GM12878 (cell line): ENCODE data around the gene ZBTB16. TPM values are rescaled to one million over a fixed set of nuclear protein-coding genes. Genes with fewer than 3 reads are reported as not detected.

ENCODE experiments used
- ATAC-seq: fragments of 200-7000 bp; cut with Tn5 transposase; 3 replicates; pipeline ENCODE4 v1.9.1; 2020; ENCODE audit warnings: mild to moderate bottlenecking, moderate library complexity
- BruUV-seq: library from RNA; stranded (reverse); fragments of 400-500 nt; replicated peaks from 2 replicates; lab custom pipeline; 2021; lab: Mats Ljungman, UMichigan
- CTCF ChIA-PET: fragments of 300-600 bp; sonication (Branson Sonifier 250); formaldehyde crosslinking; extraction: SDS; loops from one replicate; lab custom pipeline; 2021; ENCODE audit warnings: inconsistent platforms; lab: Yijun Ruan, JAX
- POLR2A ChIA-PET: fragments of 350-600 bp; formaldehyde crosslinking; extraction: SDS; loops from one replicate; lab custom pipeline; 2021; ENCODE audit warnings: inconsistent platforms; lab: Charles Lee
- RAD21 ChIA-PET: fragments of 300-600 bp; sonication (Branson Sonifier 250); formaldehyde crosslinking; loops from one replicate; lab custom pipeline; 2023; ENCODE audit warnings: antibody characterized with exemption; ENCODE audit not compliant: unreplicated experiment; lab: Charles Lee
- SMC1A ChIA-PET: fragments of 300-600 bp; sonication (Branson Sonifier 250); formaldehyde crosslinking; loops from one replicate; lab custom pipeline; 2023; ENCODE audit not compliant: unreplicated experiment, uncharacterized antibody; lab: Charles Lee
- DNase-seq: peaks from one replicate; pipeline ENCODE4 v3.0.0-alpha.2; 2011; ENCODE audit warnings: low read depth, low spot score
- FAIRE-seq: peaks from 3 replicates; lab custom pipeline; 2011; peaks lifted over from hg19 to GRCh38; lab: Jason Lieb, UNC
- H2AFZ ChIP-seq: 2 replicates; pipeline ENCODE4 v1.6.0; 2011; ENCODE audit warnings: low read depth, low read length, control low read depth; ENCODE audit not compliant: control insufficient read depth
- H3K27ac ChIP-seq: 2 replicates; pipeline ENCODE4 v1.5.1; 2011; ENCODE audit warnings: control low read depth; ENCODE audit not compliant: control insufficient read depth, insufficient read depth
- H3K27me3 ChIP-seq, 2 experiments: replicated peaks in 1 of 2; 2 replicates each; pipeline versions ENCODE4 v1.6.0 to v1.6.1; 2011; ENCODE audit warnings: low read length in 1 of 2; ENCODE audit not compliant: control insufficient read depth in 2 of 2, insufficient read depth in 2 of 2
- H3K36me3 ChIP-seq, 2 experiments: 2 replicates each; pipeline ENCODE4 v1.5.1; 2011; ENCODE audit warnings: low read length in 1 of 2; ENCODE audit not compliant: control insufficient read depth in 2 of 2, insufficient read depth in 2 of 2
- H3K4me1 ChIP-seq: 2 replicates; pipeline ENCODE4 v1.6.1; 2011; ENCODE audit warnings: mild to moderate bottlenecking, low read length, moderate library complexity, mixed read lengths; ENCODE audit not compliant: control insufficient read depth, insufficient read depth
- H3K4me2 ChIP-seq: 2 replicates; pipeline ENCODE4 v1.6.0; 2011; ENCODE audit warnings: control low read depth; ENCODE audit not compliant: control insufficient read depth, insufficient read depth
- H3K4me3 ChIP-seq: fragments of 200-600 bp; sonication (generic); 2 replicates; pipeline ENCODE4 v1.5.1; 2016
- H3K79me2 ChIP-seq: 2 replicates; pipeline ENCODE4 v1.6.0; 2011; ENCODE audit warnings: low read length; ENCODE audit not compliant: control insufficient read depth, insufficient read depth
- H3K9ac ChIP-seq: 2 replicates; pipeline ENCODE4 v1.8.0; 2011; ENCODE audit warnings: low read length, control low read depth, mixed read lengths; ENCODE audit not compliant: control insufficient read depth, insufficient read depth
- H3K9me3 ChIP-seq: replicated peaks from 3 replicates; pipeline ENCODE4 v1.5.1; 2011; ENCODE audit warnings: mild to moderate bottlenecking, low read length; ENCODE audit not compliant: control insufficient read depth, insufficient read depth
- H4K20me1 ChIP-seq: 2 replicates; pipeline ENCODE4 v1.6.0; 2011; ENCODE audit not compliant: control insufficient read depth, insufficient read depth
- CBX3 ChIP-seq: fragments of 200-600 bp; sonication (generic); IDR thresholded peaks from 2 replicates; pipeline ENCODE4 v1.6.1; 2016; ENCODE audit warnings: low read depth, borderline replicate concordance
- CREM ChIP-seq: IDR thresholded peaks from 2 replicates; pipeline ENCODE4 v1.6.1; 2014; ENCODE audit warnings: antibody characterized with exemption, low read depth
- DPF2 ChIP-seq: fragments of 450-650 bp; IDR thresholded peaks from 2 replicates; pipeline ENCODE4 v1.6.1; 2017; ENCODE audit warnings: mild to moderate bottlenecking
- EZH2 ChIP-seq: IDR thresholded peaks from 2 replicates; pipeline ENCODE4 v1.6.1; 2012; ENCODE audit warnings: low read depth, mild to moderate bottlenecking, control low read depth, inconsistent platforms, low read length, borderline replicate concordance; ENCODE audit not compliant: control insufficient read depth
- HDAC2 ChIP-seq: fragments of 200-600 bp; sonication (generic); IDR thresholded peaks from 2 replicates; pipeline ENCODE4 v1.6.1; 2017
- HDAC6 ChIP-seq: fragments of 200-600 bp; sonication (generic); IDR thresholded peaks from one replicate; pipeline ENCODE4 v1.8.0; 2017; ENCODE audit warnings: antibody characterized with exemption; ENCODE audit not compliant: unreplicated experiment
- MYB ChIP-seq: fragments of 150-350 bp; IDR thresholded peaks from 2 replicates; pipeline ENCODE4 v1.6.1; 2014; ENCODE audit warnings: mild to moderate bottlenecking, low read depth, low read length, borderline replicate concordance
- MYC ChIP-seq: IDR thresholded peaks from 2 replicates; pipeline ENCODE4 v1.6.1; 2011; ENCODE audit warnings: mild to moderate bottlenecking, low read length, moderate library complexity, inconsistent platforms; ENCODE audit not compliant: insufficient read depth, insufficient replicate concordance, insufficient read length, severe bottlenecking
- NR2C1 ChIP-seq: fragments of 450-650 bp; IDR thresholded peaks from 2 replicates; pipeline ENCODE4 v1.6.1; 2017; ENCODE audit warnings: antibody characterized with exemption, mild to moderate bottlenecking, moderate library complexity
- RAD21 ChIP-seq: IDR thresholded peaks from 2 replicates; pipeline ENCODE4 v1.6.1; 2011; ENCODE audit warnings: mild to moderate bottlenecking, low read depth, low read length, moderate library complexity; ENCODE audit not compliant: insufficient read depth
- RUNX3 ChIP-seq: IDR thresholded peaks from 2 replicates; pipeline ENCODE4 v1.6.1; 2012; ENCODE audit warnings: low read length, inconsistent platforms
- SRF ChIP-seq, 2 experiments: IDR thresholded peaks; 2 replicates each; pipeline ENCODE4 v1.6.1; 2011; ENCODE audit warnings: low read depth in 2 of 2, low read length in 2 of 2, mild to moderate bottlenecking in 1 of 2, moderate library complexity in 1 of 2
- STAT3 ChIP-seq: IDR thresholded peaks from 2 replicates; pipeline ENCODE4 v1.6.1; 2011; ENCODE audit warnings: low read depth, low read length, improper control_type of control experiment
- ZNF384 ChIP-seq: IDR thresholded peaks from 2 replicates; pipeline ENCODE4 v1.6.1; 2012; ENCODE audit warnings: low read depth, mild to moderate bottlenecking, low read length, improper control_type of control experiment, borderline replicate concordance
- ZNF622 ChIP-seq: fragments of 450-650 bp; IDR thresholded peaks from 2 replicates; pipeline ENCODE4 v1.6.1; 2017; ENCODE audit warnings: mild to moderate bottlenecking, inconsistent platforms
- WGBS: methylation state at CpG from one replicate; pipeline ENCODE4 v1.1.6; 2016; ENCODE audit warnings: low lambda C conversion rate; ENCODE audit not compliant: insufficient replicate concordance, insufficient coverage; ENCODE audit errors: missing lambda C conversion rate; 5-methylcytosine and 5-hydroxymethylcytosine counted together
- in situ Hi-C: fragments of 300-500 bp; cut with MboI; formaldehyde crosslinking; loops from 9 replicates; pipeline ENCODE4 v1.14.3; 2018; ENCODE audit warnings: mixed read lengths
- intact Hi-C: fragments of 100-400 bp; cut with micrococcal nuclease; formaldehyde crosslinking; loops from one replicate; pipeline ENCODE4 v1.14.2; 2022; ENCODE audit not compliant: unreplicated experiment
- polyA plus RNA-seq, 11 experiments: library from polyadenylated mRNA; depleted of rRNA in 4 of 11; unstranded in 6 of 11; stranded (reverse) in 5 of 11; fragments of >200 nt; fragmentation: Nextera tagmentation in 4 of 11; fragmentation: Illumina TruSeq in 1 of 11; extraction: Ambion mirVana in 4 of 11; extraction: Trizol in 1 of 11; gene quantifications; 1 replicate in 1 of 11; 2 replicates in 10 of 11; pipeline versions ENCODE4 v1.2.1 to v1.2.3, GENCODE V29; 2011 to 2016; ENCODE audit warnings: inconsistent platforms in 2 of 11, missing spikeins in 2 of 11, low read depth in 1 of 11
- total RNA-seq, 4 experiments: library from RNA; depleted of rRNA in 3 of 4; stranded (reverse); fragments of >200 nt in 3 of 4; fragmentation: Illumina TruSeq in 1 of 4; extraction: Trizol in 1 of 4; gene quantifications; 2 replicates each; pipeline versions ENCODE4 v1.2.1 to v1.2.3, GENCODE V29; 2013 to 2021
- TF ChIP-seq, protein P1 (sequence below): fragments of 450-650 bp; IDR thresholded peaks from 2 replicates; pipeline ENCODE4 v1.6.1; 2017; ENCODE audit warnings: borderline replicate concordance
- TF ChIP-seq, protein P2 (sequence below): fragments of 450-650 bp; formaldehyde crosslinking; IDR thresholded peaks from 2 replicates; pipeline ENCODE4 v1.4.0; 2020; ENCODE audit warnings: mild to moderate bottlenecking, moderate library complexity
- TF ChIP-seq, protein P3 (sequence below): fragments of 450-650 bp; formaldehyde crosslinking; IDR thresholded peaks from 2 replicates; pipeline ENCODE4 v1.5.0; 2022; ENCODE audit warnings: mild to moderate bottlenecking, missing genetic modification characterization

ZBTB16 gene
- total and polyA plus RNA-seq, 10 of the 15 experiments (the other 5 are each of a cell fraction or from before 2014, with no cell fraction given): 0.38 TPM; not detected in 9

DNA sequence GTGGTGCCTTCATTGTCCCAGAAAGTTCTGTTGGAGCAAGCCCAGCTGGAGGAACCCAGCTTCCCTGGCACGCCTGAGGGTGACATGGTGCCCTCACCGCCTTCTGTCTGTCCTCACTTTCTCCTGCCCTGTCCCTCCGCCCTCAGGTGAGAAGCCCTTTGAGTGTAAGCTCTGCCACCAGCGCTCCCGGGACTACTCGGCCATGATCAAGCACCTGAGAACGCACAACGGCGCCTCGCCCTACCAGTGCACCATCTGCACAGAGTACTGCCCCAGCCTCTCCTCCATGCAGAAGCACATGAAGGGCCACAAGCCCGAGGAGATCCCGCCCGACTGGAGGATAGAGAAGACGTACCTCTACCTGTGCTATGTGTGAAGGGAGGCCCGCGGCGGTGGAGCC, 190.7 kb downstream of the ZBTB16 start:
- Histone ChIP-seq H2AFZ (no peak overlapping the region), H3K4me3 (no peak overlapping the region), H3K9ac (no peak overlapping the region), H3K4me2 (no peak overlapping the region), H3K4me1 (no peaks in the 10 kb centered on the region), H3K79me2 (no peaks in the 10 kb centered on the region), H3K27ac (no peak overlapping the region), H4K20me1 (no peaks in the 10 kb centered on the region), H3K27me3 (no peaks in the 10 kb centered on the region; a peak in 2 of 4 replicates), H3K36me3 (no peaks in the 10 kb centered on the region), H3K9me3 (no peaks in the 10 kb centered on the region)
- 53% methylated on average over 17 of the region's 17 CpGs for WGBS
- no TSS peak for BruUV-seq
- POLR2A ChIA-PET: no interaction called here
- SMC1A ChIA-PET: no interaction called here
- in situ Hi-C loops (no loop called here), intact Hi-C loops (no loop called here)
- FAIRE-seq: no peak
- ATAC-seq: no peak
- CTCF ChIA-PET: interaction anchor here (1.0 to 2.4 kb wide), 2 partner anchors 10 to 18 kb away, joined by 3 to 10 read pairs; no protein-coding TSS in a partner anchor
- RAD21 ChIA-PET: no interaction called here
- no peak for DNase-seq
- TF ChIP-seq, protein P1, sequence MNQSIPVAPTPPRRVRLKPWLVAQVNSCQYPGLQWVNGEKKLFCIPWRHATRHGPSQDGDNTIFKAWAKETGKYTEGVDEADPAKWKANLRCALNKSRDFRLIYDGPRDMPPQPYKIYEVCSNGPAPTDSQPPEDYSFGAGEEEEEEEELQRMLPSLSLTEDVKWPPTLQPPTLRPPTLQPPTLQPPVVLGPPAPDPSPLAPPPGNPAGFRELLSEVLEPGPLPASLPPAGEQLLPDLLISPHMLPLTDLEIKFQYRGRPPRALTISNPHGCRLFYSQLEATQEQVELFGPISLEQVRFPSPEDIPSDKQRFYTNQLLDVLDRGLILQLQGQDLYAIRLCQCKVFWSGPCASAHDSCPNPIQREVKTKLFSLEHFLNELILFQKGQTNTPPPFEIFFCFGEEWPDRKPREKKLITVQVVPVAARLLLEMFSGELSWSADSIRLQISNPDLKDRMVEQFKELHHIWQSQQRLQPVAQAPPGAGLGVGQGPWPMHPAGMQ: no peak
- TF ChIP-seq SRF (IDR thresholded peaks at IDR 0.05; ENCODE audit: low read depth in 2 of 2, low read length in 2 of 2): no peak
- no peak for TF ChIP-seq ZNF384
- TF ChIP-seq MYB: no peak
- TF ChIP-seq HDAC6: no peak
- TF ChIP-seq EZH2: no peak
- no peak for TF ChIP-seq DPF2
- TF ChIP-seq STAT3: no peak
- TF ChIP-seq, protein P2, sequence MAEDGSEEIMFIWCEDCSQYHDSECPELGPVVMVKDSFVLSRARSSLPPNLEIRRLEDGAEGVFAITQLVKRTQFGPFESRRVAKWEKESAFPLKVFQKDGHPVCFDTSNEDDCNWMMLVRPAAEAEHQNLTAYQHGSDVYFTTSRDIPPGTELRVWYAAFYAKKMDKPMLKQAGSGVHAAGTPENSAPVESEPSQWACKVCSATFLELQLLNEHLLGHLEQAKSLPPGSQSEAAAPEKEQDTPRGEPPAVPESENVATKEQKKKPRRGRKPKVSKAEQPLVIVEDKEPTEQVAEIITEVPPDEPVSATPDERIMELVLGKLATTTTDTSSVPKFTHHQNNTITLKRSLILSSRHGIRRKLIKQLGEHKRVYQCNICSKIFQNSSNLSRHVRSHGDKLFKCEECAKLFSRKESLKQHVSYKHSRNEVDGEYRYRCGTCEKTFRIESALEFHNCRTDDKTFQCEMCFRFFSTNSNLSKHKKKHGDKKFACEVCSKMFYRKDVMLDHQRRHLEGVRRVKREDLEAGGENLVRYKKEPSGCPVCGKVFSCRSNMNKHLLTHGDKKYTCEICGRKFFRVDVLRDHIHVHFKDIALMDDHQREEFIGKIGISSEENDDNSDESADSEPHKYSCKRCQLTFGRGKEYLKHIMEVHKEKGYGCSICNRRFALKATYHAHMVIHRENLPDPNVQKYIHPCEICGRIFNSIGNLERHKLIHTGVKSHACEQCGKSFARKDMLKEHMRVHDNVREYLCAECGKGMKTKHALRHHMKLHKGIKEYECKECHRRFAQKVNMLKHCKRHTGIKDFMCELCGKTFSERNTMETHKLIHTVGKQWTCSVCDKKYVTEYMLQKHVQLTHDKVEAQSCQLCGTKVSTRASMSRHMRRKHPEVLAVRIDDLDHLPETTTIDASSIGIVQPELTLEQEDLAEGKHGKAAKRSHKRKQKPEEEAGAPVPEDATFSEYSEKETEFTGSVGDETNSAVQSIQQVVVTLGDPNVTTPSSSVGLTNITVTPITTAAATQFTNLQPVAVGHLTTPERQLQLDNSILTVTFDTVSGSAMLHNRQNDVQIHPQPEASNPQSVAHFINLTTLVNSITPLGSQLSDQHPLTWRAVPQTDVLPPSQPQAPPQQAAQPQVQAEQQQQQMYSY (CRISPR knock-in tag): no peak
- TF ChIP-seq CREM: no peak
- no peak for TF ChIP-seq RAD21
- TF ChIP-seq ZNF622: no peak
- TF ChIP-seq NR2C1: no peak
- no peak for TF ChIP-seq MYC
- TF ChIP-seq, protein P3, sequence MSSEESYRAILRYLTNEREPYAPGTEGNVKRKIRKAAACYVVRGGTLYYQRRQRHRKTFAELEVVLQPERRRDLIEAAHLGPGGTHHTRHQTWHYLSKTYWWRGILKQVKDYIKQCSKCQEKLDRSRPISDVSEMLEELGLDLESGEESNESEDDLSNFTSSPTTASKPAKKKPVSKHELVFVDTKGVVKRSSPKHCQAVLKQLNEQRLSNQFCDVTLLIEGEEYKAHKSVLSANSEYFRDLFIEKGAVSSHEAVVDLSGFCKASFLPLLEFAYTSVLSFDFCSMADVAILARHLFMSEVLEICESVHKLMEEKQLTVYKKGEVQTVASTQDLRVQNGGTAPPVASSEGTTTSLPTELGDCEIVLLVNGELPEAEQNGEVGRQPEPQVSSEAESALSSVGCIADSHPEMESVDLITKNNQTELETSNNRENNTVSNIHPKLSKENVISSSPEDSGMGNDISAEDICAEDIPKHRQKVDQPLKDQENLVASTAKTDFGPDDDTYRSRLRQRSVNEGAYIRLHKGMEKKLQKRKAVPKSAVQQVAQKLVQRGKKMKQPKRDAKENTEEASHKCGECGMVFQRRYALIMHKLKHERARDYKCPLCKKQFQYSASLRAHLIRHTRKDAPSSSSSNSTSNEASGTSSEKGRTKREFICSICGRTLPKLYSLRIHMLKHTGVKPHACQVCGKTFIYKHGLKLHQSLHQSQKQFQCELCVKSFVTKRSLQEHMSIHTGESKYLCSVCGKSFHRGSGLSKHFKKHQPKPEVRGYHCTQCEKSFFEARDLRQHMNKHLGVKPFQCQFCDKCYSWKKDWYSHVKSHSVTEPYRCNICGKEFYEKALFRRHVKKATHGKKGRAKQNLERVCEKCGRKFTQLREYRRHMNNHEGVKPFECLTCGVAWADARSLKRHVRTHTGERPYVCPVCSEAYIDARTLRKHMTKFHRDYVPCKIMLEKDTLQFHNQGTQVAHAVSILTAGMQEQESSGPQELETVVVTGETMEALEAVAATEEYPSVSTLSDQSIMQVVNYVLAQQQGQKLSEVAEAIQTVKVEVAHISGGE: no peak
- no peak for TF ChIP-seq HDAC2
- TF ChIP-seq CBX3: no peak
- TF ChIP-seq RUNX3: no peak
